GM18498 (cell line): ENCODE measurements around the gene AKR7A2.

Experiments used
- ATAC-seq: cut with Tn5 transposase; IDR thresholded peaks from one replicate; pipeline ENCODE4 v1.9.1; 2021; ENCODE audit warnings: mild to moderate bottlenecking, moderate library complexity; ENCODE audit not compliant: unreplicated experiment

AKR7A2 gene

GRCh38 chr1:19343617-19344350 lies 31.8 kb upstream of the AKR7A2 start:
- no peak for ATAC-seq

GRCh38 chr1:19342894-19343616 lies 31.1 kb upstream of the AKR7A2 start:
- no peak for ATAC-seq

GRCh38 chr1:19342062-19342750 lies 30.3 kb upstream of the AKR7A2 start:
- ATAC-seq: no peak

GRCh38 chr1:19341201-19342061 lies 29.5 kb upstream of the AKR7A2 start:
- no peak for ATAC-seq

GRCh38 chr1:19340387-19340937 lies 28.5 kb upstream of the AKR7A2 start:
- ATAC-seq: no peak

GRCh38 chr1:19339214-19339861 lies 27.4 kb upstream of the AKR7A2 start:
- ATAC-seq: no peak

GRCh38 chr1:19338323-19338762 lies 26.4 kb upstream of the AKR7A2 start:
- no peak for ATAC-seq

- ATAC-seq: no peak
Measured at GRCh38 chr1:19337289-19337688, 25.3 kb upstream of the AKR7A2 start.

GRCh38 chr1:19336543-19336942 lies 24.6 kb upstream of the AKR7A2 start:
- ATAC-seq: no peak

GRCh38 chr1:19333587-19334354 lies 21.8 kb upstream of the AKR7A2 start:
- no peak for ATAC-seq

- ATAC-seq: no peak
Measured at GRCh38 chr1:19332832-19333231, 20.9 kb upstream of the AKR7A2 start.

- ATAC-seq: no peak
Measured at GRCh38 chr1:19331262-19331878, 19.4 kb upstream of the AKR7A2 start.

GRCh38 chr1:19330449-19331135 lies 18.6 kb upstream of the AKR7A2 start:
- no peak for ATAC-seq

GRCh38 chr1:19329611-19330010 lies 17.7 kb upstream of the AKR7A2 start:
- no peak for ATAC-seq

GRCh38 chr1:19329188-19329587 lies 17.2 kb upstream of the AKR7A2 start:
- no peak for ATAC-seq

- ATAC-seq: no peak
Measured at GRCh38 chr1:19328486-19328885, 16.5 kb upstream of the AKR7A2 start.

- ATAC-seq: no peak
Measured at GRCh38 chr1:19327736-19328135, 15.8 kb upstream of the AKR7A2 start.

- ATAC-seq: no peak
Measured at GRCh38 chr1:19327301-19327700, 15.4 kb upstream of the AKR7A2 start.
